Superior temporal gyrus (tissue), 1 donor: ENCODE data around the gene BICD1.

Experiments used
- DNase-seq: peaks from one replicate; pipeline ENCODE4 v3.0.0-alpha.2; 2016; ENCODE audit errors: extremely low spot score

The BICD1 gene

DNA sequence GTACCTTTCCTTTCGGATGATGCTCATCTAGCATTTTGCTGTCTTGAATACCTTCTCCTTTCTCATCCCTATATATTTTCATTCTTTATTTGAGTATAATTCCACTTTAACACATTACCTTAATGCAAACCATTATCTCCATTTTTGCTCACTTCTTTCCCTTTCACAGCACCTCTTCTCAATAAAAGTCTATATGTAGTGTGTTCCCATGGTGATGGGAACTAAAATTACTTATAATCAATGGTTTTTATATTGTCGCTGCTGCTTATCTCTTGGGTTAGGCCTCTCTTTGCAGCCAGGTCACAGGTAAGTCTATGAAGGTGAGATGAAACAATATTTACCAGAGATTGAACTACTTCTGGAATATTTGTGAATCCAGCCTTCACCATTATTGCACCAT, 171.1 kb downstream of the BICD1 start:
- no peak for DNase-seq

DNA sequence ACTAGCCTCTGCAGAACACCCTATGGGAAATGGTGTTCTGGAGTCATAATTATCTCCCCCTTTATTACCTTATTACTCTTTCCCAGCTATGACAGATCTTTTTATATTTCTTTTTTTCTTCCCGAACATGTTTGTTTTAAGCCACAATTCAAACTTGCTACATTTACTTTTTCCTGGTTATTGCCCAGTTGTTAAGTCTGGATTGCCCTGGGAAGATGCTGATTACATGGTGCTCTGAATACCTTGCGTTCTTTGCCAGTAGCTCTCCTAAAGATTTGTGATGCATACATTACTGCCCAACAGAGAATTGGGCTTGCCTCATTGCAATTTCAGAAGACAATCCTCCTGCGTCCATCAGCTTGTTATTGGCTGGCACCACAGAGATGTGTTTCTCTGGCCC, 174.5 kb downstream of the BICD1 start:
- DNase-seq, result no peak

DNA sequence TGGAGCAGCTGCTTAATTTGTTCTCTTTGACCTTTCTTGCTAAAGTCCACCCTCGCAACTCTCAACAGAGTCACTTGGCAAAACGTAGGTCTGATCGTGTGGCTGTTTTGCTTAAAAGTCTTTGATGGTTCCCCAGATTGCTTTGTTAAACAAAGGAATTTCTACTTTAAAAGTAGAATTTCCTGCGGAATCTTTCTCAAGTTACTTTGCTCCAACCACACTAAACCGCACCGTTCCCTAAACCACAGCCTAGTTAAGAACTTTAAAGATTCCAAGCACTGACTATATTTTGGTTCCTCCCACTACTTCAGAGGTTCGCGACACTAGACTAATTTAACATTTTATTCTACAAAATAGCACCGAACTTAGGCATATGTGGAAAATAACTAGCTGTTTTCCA, 177.9 kb downstream of the BICD1 start:
- DNase-seq, result no peak

DNA sequence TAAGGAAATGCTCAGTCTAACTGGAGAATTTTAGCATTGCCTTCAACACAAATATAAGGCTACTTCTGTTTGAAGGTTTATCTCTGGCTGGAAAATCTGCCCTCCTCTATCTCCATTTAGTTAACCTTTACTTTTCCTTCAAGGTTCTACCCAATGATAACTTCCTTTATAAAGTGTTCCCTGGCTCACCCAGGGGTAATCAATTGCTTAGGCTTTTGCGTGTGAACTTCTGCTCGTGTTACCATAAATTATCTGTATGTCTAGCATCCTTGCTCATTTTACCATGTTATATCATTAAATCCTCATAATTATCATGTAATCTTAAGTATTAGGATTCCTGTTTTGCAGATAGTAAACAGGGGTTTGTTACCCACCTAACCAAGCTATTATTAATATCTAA, 178.4 kb downstream of the BICD1 start:
- DNase-seq, result no peak

DNA sequence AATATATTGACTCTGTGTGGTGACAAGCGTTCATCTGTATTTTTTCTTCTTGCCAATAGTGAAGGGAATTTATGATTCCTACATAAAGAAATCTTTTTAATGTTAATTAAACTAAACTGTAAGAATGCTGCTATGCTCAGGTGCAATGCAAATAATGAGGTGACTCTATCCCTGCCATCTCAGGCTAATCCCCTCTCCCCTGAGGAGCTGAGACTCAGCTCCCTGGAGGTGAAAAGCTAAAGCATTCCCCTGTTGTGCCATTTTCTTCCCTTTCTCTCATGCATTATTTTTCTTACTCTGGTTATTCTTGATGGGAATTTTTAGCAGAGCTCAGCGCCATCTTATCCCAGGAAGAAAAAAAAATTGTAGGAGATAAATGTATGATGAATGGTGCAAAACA, 178.8 kb downstream of the BICD1 start:
- DNase-seq, result no peak

GRCh38 chr12:32290411-32290810, 183.8 kb downstream of the BICD1 start:
- DNase-seq, result no peak

GRCh38 chr12:32292151-32292550, 185.5 kb downstream of the BICD1 start:
- DNase-seq, result no peak

DNA sequence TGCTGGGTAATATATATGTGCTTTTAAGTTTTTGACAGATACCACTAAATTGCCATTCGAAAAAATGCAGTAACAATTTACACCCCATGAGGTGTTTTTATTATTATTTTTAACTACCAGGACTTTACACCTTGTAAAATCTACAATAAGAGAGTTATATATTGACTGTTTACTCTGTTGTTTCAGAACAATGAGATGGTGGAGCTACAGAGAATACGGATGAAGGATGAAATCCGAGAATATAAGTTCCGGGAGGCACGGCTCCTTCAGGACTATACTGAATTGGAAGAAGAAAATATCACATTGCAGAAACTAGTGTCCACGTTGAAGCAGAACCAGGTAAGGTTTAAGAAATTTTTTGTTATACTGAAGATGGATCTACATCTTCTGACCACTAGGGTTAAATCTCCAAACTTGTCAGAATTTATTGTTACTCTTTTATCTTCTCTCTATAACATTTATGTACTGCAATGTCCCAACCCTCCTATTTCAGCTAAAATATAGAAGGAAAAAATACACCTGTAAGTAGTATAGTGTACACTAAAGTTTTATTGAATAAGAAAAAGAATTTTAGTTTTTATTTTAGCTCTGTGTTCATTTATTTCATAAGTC, 187.3 kb downstream of the BICD1 start:
- DNase-seq, result no peak

DNA sequence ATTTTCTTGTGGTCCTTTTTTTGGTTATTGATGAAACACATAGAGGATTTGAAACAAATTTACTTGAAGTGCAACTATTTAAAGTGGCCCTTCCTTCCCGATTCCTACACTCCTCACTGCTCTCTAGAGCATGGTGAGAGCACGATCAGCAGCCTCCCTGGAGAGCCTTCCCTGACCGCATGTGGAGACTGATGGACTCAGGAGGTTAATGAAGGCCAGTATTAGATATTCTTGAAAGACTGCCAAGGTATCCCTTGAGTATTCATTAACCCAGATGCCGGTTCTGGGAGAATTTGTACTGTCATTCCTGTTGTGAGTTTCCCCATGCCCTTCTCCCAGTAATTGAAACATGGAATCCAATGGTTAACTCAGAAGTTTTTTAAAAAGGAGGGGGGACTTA, 189.9 kb downstream of the BICD1 start:
- no peak for DNase-seq

DNA sequence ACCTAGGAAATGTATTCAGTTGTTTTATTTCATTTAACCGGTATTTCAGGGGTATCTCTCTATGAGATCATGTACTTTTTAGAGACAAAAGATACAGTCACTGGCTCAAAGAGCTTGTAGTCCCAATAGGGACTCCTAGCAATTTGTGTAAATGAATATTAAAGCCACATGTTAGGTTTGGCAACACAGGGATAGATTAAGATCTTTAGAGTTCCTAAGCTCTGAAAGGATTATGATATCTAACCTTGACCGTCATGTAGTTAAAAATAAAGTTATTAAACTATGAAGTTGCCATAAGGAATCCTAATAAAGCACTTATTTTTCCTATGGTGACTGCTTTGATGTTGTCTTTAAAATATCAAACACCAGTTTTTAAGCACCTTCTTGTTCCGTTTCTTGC, 192.3 kb downstream of the BICD1 start:
- DNase-seq, result no peak

DNA sequence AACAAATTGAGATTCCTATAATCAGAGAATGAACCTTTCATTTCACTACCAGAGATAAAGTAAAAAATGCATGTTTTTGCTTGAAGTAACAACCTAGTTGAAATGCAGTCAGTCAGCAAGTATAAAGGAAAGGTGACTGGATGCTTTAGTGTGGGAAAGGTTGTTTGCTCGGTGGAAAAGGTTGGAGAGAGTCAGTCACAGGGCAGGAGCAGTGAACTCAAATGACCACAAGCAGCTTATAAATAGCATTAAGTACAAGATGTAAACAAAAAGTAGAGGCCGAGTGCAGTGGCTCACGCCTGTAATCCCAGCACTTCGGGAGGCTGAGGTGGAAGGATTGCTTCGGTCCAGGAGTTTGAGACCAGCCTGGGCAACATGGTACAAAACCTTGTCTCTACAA, 194.6 kb downstream of the BICD1 start:
- no peak for DNase-seq

- DNase-seq, result no peak
Observed at GRCh38 chr12:32302218-32303173, 195.8 kb downstream of the BICD1 start.

DNA sequence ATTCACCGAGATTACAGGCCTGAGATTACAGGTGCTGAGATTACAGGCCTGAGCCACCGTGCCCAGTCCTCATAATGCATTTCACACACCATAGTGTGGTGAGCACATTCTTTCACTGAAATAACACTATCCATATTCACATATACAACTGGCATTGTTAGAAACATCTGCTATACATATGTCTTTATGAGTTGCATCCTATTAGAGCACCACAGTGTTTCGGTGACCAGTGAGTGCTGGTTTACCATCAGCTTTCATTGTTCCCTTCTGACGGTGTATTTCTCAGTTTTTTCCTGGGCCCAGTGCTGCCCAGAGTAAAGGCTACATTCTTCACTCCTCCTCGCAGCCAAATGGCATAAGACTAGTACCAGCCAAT, 196.5 kb downstream of the BICD1 start:
- no peak for DNase-seq

DNA sequence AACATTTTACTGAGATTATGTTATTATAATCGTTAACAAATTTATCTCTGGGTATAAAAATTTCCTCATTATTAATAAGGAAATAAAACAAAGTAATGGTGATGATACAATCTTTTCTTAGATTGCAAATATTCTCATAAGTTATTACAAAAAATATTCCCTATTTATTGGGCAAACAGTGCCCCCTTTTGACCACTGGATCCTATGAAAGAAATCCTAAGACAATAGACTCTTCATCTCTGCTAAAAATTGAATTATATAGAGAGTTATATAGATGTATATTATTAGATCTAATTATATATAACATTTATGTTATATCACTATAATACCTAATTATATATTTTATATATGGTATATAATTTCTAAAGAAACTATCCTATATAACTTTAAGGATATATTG, 198.5 kb downstream of the BICD1 start:
- peak; percentile 45 for DNase-seq

- DNase-seq, result no peak
Observed at GRCh38 chr12:32307326-32307725, 200.7 kb downstream of the BICD1 start.

DNA sequence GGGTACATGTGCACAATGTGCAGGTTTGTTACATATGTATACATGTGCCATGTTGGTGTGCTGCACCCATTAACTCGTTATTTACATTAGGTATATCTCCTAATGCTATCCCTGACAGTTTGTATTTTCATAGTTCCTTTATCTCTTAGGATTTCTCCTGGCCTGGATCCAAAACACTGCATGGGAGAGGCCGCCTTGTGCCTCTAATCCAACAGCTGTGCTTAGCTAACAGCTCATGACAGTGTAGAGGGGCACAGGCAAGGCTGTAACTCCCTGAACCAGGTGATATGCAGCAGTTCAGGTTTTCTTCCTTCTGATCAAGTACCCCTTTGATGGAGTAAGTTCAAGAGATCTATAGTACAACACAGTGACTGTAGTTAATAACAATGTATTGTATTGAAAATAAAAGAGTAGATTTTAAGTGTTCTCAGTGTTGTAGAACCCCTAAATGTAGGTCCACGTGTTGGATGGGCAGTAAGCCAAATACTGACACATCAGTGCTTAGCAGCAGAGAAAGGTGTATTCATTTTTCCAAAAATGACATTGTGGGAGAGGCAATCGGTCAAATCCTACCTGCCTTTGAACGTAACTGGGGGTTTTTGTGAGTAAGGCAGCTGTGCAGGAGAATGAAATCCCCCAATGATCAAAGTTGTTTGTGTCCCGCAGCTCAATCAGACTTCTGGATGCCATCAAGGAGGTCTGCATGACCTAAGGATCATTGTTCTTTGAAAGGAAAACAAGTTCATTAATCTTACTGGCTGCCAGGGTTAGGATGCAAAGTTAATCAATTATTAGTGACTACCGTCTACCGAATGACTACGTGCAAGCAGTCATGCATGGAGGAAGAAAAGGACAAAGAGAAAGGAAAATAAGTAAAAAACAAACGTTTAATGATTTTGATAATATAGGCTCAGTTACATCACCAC, 203.4 kb downstream of the BICD1 start:
- DNase-seq, result no peak

- peak; percentile 77 for DNase-seq
Observed at GRCh38 chr12:32312049-32312670, 205.5 kb downstream of the BICD1 start.

DNA sequence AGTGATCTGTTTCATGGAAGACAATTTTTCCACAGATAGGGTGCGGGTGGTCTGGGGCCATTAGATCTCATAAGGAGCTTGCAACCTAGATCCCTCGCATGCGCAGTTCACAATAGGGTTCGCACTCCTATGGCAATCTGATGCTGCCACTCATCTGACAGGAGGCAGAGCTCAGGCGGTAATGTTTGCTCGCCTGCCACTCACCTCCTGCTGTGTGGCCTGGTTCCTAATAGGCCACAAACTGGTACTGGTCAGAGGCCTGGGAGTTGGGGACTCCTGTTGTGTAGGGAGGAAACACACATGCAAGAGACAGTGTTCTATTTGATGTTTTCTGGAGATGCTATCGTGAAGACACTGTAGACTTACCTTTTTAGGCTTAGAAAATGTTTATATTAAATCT, 215.7 kb downstream of the BICD1 start:
- no peak for DNase-seq

GRCh38 chr12:32331133-32331532, 224.5 kb downstream of the BICD1 start:
- DNase-seq, result no peak

DNA sequence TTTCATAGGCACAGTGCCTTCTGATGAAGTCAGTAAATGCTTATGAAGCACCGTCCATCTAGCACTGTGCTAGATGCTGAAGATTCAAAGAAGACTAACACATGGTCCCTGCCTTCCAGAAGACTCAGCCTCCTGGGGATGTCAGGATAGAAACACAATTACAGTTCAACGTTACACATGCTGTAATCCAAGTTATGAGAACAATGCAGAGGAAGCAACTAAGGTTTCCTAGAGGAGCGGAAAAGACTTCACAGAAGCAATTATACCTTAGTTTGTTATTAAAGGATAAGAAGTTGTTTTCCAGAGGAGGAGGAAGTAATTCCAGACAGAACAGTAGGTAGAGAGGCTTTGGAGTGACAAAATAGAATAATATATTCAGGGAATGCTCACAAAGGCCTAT, 225.8 kb downstream of the BICD1 start:
- DNase-seq, result no peak

DNA sequence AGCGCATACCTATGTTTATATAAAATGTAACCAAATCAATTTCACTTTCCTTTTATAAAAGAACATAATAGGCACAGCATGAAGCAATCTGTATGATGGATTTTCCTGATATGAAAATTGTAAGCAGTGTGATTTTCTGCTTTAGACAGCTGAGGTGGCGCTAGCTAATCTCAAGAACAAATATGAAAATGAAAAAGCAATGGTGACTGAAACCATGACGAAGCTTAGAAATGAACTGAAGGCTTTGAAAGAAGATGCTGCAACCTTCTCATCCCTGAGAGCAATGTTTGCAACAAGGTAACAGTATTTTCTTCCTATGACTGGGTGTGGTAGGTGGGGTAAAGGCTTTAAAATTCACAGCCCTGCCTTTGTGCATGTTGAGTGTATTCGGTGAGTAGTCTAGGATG, 227.7 kb downstream of the BICD1 start:
- DNase-seq, result no peak

DNA sequence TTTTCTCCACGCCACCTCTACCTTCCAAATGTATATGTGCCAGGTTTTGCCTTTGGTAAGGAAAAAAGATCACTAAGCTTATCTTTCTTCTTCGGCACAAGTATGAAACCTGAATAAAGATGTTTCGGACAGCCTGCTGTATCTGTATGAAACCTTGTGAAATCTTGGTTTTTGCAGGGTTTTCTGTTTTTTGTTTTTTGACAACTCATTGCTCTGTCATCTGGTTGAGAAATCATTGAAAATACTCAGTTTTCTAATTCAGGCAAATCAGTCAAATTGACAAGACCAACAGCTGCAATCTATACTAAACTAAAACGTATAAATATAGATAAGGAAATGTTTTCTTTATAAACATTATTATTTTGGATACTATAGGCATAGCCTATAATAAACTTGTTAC, 229.6 kb downstream of the BICD1 start:
- no peak for DNase-seq
